SK-N-SH treated with all-trans-retinoic acid at 6 μM for 48 hours (cell line): ENCODE results near the gene NAALADL2.

ENCODE experiments used
- ARNTL ChIP-seq: fragments of 450-650 bp; formaldehyde crosslinking; IDR thresholded peaks from 2 replicates; pipeline ENCODE4 v1.5.0; 2020; ENCODE audit warnings: low read depth, mild to moderate bottlenecking, moderate library complexity, borderline replicate concordance
- BACH2 ChIP-seq: fragments of 250-450 bp; sonication (Bioruptor Pico); IDR thresholded peaks from 2 replicates; pipeline ENCODE4 v1.9.0; 2021; ENCODE audit warnings: mild to moderate bottlenecking, borderline replicate concordance
- GLIS3 ChIP-seq: fragments of 250-450 bp; sonication (Bioruptor Pico); IDR thresholded peaks from 2 replicates; pipeline ENCODE4 v1.5.0; 2020; ENCODE audit warnings: mild to moderate bottlenecking, moderate library complexity
- OSR1 ChIP-seq: fragments of 250-450 bp; sonication (Bioruptor Pico); IDR thresholded peaks from 2 replicates; pipeline ENCODE4 v1.8.0; 2022; ENCODE audit warnings: moderate library complexity, mild to moderate bottlenecking, inconsistent platforms
- SNAI2 ChIP-seq: fragments of 250-450 bp; sonication (Bioruptor Pico); IDR thresholded peaks from 2 replicates; pipeline ENCODE4 v1.5.0; 2020; ENCODE audit warnings: mild to moderate bottlenecking, moderate library complexity
- TCF4 ChIP-seq: fragments of 250-450 bp; sonication (Bioruptor Pico); IDR thresholded peaks from 2 replicates; pipeline ENCODE4 v1.8.0; 2021; ENCODE audit warnings: mild to moderate bottlenecking, moderate library complexity, borderline replicate concordance
- ZFP30 ChIP-seq: fragments of 450-650 bp; formaldehyde crosslinking; IDR thresholded peaks from 2 replicates; pipeline ENCODE4 v1.5.0; 2022; ENCODE audit warnings: mild to moderate bottlenecking, moderate library complexity
- ZNF70 ChIP-seq: fragments of 450-650 bp; formaldehyde crosslinking; IDR thresholded peaks from 2 replicates; pipeline ENCODE4 v1.5.0; 2020; ENCODE audit warnings: mild to moderate bottlenecking, moderate library complexity
- ZNF8 ChIP-seq: fragments of 450-650 bp; formaldehyde crosslinking; IDR thresholded peaks from 2 replicates; pipeline ENCODE4 v1.5.0; 2020; ENCODE audit warnings: mild to moderate bottlenecking, moderate library complexity
- TF ChIP-seq, protein P1 (sequence below): fragments of 250-450 bp; sonication (Bioruptor Pico); IDR thresholded peaks from 2 replicates; pipeline ENCODE4 v1.8.0; 2020; ENCODE audit warnings: mild to moderate bottlenecking, moderate library complexity, borderline replicate concordance
- TF ChIP-seq, protein P2 (sequence below): fragments of 250-450 bp; sonication (Bioruptor Pico); IDR thresholded peaks from 2 replicates; pipeline ENCODE4 v1.5.1; 2020; ENCODE audit warnings: low read depth, mild to moderate bottlenecking, moderate library complexity

DNA sequence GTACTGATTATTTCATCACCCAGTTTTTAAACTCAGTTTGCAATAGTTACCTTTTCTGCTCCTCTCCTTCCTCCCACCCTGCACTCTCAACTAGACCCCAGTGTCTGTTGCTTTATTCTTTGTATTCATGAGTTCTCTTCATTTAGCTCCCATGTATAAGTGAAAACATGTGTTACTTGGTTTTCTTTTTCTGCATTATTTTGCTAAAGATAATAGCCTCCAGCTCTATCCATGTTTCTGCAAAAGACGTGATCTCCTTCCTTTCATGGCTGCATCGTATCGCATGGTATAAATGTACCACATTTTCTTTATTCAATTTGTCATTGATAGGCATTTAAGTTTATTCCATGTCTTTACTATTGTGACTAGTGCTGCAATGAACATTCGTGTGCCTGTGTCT is 79.0 kb downstream of the NAALADL2 start:
- TF ChIP-seq, protein P1, sequence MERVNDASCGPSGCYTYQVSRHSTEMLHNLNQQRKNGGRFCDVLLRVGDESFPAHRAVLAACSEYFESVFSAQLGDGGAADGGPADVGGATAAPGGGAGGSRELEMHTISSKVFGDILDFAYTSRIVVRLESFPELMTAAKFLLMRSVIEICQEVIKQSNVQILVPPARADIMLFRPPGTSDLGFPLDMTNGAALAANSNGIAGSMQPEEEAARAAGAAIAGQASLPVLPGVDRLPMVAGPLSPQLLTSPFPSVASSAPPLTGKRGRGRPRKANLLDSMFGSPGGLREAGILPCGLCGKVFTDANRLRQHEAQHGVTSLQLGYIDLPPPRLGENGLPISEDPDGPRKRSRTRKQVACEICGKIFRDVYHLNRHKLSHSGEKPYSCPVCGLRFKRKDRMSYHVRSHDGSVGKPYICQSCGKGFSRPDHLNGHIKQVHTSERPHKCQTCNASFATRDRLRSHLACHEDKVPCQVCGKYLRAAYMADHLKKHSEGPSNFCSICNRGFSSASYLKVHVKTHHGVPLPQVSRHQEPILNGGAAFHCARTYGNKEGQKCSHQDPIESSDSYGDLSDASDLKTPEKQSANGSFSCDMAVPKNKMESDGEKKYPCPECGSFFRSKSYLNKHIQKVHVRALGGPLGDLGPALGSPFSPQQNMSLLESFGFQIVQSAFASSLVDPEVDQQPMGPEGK (CRISPR knock-in tag), result no peak
- TF ChIP-seq, protein P2, sequence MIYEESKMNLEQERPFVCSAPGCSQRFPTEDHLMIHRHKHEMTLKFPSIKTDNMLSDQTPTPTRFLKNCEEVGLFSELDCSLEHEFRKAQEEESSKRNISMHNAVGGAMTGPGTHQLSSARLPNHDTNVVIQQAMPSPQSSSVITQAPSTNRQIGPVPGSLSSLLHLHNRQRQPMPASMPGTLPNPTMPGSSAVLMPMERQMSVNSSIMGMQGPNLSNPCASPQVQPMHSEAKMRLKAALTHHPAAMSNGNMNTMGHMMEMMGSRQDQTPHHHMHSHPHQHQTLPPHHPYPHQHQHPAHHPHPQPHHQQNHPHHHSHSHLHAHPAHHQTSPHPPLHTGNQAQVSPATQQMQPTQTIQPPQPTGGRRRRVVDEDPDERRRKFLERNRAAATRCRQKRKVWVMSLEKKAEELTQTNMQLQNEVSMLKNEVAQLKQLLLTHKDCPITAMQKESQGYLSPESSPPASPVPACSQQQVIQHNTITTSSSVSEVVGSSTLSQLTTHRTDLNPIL (CRISPR knock-in tag), result no peak
- TF ChIP-seq BACH2 (CRISPR knock-in tag) (no peak), TCF4 (CRISPR knock-in tag) (peak; percentile 72; the same call in 1 of the 2 replicates), GLIS3 (CRISPR knock-in tag) (no peak), SNAI2 (CRISPR knock-in tag) (no peak), ZNF70 (no peak), ARNTL (CRISPR knock-in tag) (no peak), ZNF8 (CRISPR knock-in tag) (0 out of 2 replicates have a peak, but pooled peaks have one; percentile 47), ZFP30 (CRISPR knock-in tag) (no peak), OSR1 (CRISPR knock-in tag) (no peak)
